ENCODE results near the gene TRIM39.
"Not testable (repeated sequence)": the region's sequence is repeated elsewhere in the genome, so short reads cannot be mapped to it uniquely, and the experiment has no call there.

Gene TRIM39

GRCh38 chr6:30363459-30363858 lies 36.7 kb downstream of the TRIM39 start:
- DNase-seq (ENCODE audit: low read depth) = no peak

- no peak for DNase-seq (ENCODE audit: low read depth)
Measured at GRCh38 chr6:30364591-30364990, 37.9 kb downstream of the TRIM39 start.

GRCh38 chr6:30369280-30369679 lies 42.6 kb downstream of the TRIM39 start:
- not testable (repeated sequence) for DNase-seq (ENCODE audit: low read depth)

- no peak for DNase-seq (ENCODE audit: low read depth)
Measured at GRCh38 chr6:30378290-30378937, 51.7 kb downstream of the TRIM39 start.

- DNase-seq (ENCODE audit: low read depth) = no peak
Measured at GRCh38 chr6:30380464-30380863, 53.7 kb downstream of the TRIM39 start.

GRCh38 chr6:30386166-30386565 lies 59.4 kb downstream of the TRIM39 start:
- no peak for DNase-seq (ENCODE audit: low read depth)

- no peak for DNase-seq (ENCODE audit: low read depth)
Measured at GRCh38 chr6:30391240-30391639, 64.5 kb downstream of the TRIM39 start.
